ENCODE measurements around the gene RPL31. TPM values are rescaled to one million over a fixed set of nuclear protein-coding genes. Genes with fewer than 3 reads are reported as not detected.

RPL31 gene
- total RNA-seq, 2 donors from 2014 or later = 797 to 1,305 TPM

DNA sequence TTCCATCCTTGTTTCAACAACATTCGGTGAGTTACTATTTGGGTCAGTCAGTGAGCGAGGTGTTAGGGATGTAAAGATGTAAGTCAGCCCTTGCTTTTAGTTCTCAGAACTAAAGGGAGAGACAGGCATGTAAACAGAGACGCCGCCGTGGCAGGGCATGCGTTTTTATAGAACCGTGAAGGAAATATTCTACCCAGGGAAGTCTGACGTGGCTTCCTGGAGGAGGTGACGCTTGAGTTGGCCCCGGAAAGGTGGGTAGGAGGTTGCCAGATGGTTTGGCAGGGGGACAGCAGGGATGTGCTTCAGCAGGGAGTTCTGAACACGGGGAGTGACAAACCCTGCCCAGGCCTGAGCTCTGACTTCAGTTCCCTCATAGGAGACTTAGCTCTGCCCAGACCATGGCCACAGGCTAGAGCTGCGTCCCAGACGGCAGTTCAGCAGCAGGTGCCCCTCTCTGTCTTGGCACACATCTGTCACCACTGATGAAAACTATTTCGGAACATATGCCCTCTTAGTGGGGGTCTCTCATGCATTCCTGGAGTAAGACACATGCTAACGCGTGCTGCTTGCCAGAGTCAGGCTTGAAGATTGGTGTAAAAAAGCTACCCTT, 23.4 kb upstream of the RPL31 start:
- DNase-seq (ENCODE audit: low spot score) = no peak
- no peak overlapping the region for H3K27ac ChIP-seq
- no peak overlapping the region for H3K4me3 ChIP-seq
- no peak for TF ChIP-seq POLR2A (IDR thresholded peaks at IDR 0.05)
- TF ChIP-seq, protein P1, sequence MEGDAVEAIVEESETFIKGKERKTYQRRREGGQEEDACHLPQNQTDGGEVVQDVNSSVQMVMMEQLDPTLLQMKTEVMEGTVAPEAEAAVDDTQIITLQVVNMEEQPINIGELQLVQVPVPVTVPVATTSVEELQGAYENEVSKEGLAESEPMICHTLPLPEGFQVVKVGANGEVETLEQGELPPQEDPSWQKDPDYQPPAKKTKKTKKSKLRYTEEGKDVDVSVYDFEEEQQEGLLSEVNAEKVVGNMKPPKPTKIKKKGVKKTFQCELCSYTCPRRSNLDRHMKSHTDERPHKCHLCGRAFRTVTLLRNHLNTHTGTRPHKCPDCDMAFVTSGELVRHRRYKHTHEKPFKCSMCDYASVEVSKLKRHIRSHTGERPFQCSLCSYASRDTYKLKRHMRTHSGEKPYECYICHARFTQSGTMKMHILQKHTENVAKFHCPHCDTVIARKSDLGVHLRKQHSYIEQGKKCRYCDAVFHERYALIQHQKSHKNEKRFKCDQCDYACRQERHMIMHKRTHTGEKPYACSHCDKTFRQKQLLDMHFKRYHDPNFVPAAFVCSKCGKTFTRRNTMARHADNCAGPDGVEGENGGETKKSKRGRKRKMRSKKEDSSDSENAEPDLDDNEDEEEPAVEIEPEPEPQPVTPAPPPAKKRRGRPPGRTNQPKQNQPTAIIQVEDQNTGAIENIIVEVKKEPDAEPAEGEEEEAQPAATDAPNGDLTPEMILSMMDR (IDR thresholded peaks at IDR 0.05) = no peak
- no peak for TF ChIP-seq POLR2AphosphoS5 (IDR thresholded peaks at IDR 0.05)
- WGBS = 62% methylated on average over 16 of the region's 16 CpGs
- H3K4me1 ChIP-seq (replicated peaks) = no peaks in the 10 kb centered on the region
- no peaks in the 10 kb centered on the region for H3K27me3 ChIP-seq (replicated peaks; ENCODE audit: insufficient read depth)
- H3K36me3 ChIP-seq = no peaks in the 10 kb centered on the region
- intact Hi-C loops (cut with DNase I) = no loop called here
- no peaks in the 10 kb centered on the region for H3K9me3 ChIP-seq

DNA sequence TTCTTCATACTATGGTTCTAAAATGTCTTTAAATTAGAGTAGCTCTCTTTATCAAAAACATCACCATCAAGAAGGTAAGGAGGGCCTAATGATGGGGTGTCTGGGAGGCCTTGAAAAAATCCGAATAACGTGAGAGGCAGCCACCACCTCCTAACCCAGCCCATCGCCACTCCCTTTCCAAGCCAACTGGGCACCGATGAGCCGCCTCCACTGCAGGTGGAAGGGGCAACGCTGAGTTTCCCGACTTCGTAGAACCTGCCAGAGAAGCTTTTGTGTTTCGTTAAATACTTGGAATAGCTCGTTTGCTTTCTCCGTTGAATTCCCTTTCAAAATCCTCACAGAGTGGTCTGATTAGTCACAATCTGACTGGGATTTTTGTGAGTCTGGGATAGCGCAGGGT, 22.0 kb upstream of the RPL31 start:
- no peaks in the 10 kb centered on the region for H3K27me3 ChIP-seq (replicated peaks; ENCODE audit: insufficient read depth)
- H3K36me3 ChIP-seq = no peaks in the 10 kb centered on the region
- TF ChIP-seq, protein P1 (IDR thresholded peaks at IDR 0.05) = no peak
- no peak for TF ChIP-seq POLR2AphosphoS5 (IDR thresholded peaks at IDR 0.05)
- TF ChIP-seq POLR2A (IDR thresholded peaks at IDR 0.05) = no peak
- H3K4me3 ChIP-seq = no peak overlapping the region
- intact Hi-C loops (cut with DNase I) = loop anchor here (5.0 to 10.0 kb wide), 3 partner anchors 158 to 555 kb away; partner anchors contain the start of gene NPAS2
- H3K4me1 ChIP-seq (replicated peaks) = no peaks in the 10 kb centered on the region
- no peaks in the 10 kb centered on the region for H3K9me3 ChIP-seq
- WGBS = 95% methylated on average over 12 of the region's 12 CpGs
- H3K27ac ChIP-seq = no peak overlapping the region
- no peak for DNase-seq (ENCODE audit: low spot score)

DNA sequence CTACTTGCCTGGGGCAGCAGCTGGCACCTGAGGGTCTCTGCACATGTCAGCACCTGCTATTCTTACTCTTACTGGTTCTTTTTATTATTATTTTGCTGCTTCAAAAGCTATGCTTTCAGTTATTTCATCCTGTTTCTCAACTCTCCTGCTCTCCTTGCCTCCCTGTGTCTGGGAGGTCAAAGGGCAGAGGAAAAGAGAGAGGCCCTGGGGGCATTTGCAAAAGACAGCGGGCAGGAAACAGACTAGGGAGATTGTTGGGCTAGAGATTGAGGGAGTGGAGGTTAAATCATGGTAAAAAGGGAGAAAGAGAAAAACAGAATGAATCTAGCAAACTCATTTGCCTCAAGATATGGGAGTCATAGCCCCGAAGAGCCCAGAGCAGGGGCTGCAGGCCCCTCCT, 21.1 kb upstream of the RPL31 start:
- Histone ChIP-seq H3K9me3 (no peaks in the 10 kb centered on the region), H3K4me3 (no peak overlapping the region), H3K36me3 (no peaks in the 10 kb centered on the region), H3K4me1 (replicated peaks) (no peaks in the 10 kb centered on the region), H3K27me3 (replicated peaks; ENCODE audit: insufficient read depth) (no peaks in the 10 kb centered on the region), H3K27ac (peak overlapping the region in 1 of 2 donors; percentile 27)
- no peak for DNase-seq (ENCODE audit: low spot score)
- 79% methylated on average over 2 of the region's 2 CpGs for WGBS
- intact Hi-C loops (cut with DNase I) = loop anchor here (5.0 to 10.0 kb wide), 3 partner anchors 159 to 556 kb away; partner anchors contain the start of gene NPAS2
- TF ChIP-seq POLR2A (IDR thresholded peaks at IDR 0.05) = no peak
- no peak for TF ChIP-seq POLR2AphosphoS5 (IDR thresholded peaks at IDR 0.05)
- TF ChIP-seq, protein P1 (IDR thresholded peaks at IDR 0.05) = no peak

DNA sequence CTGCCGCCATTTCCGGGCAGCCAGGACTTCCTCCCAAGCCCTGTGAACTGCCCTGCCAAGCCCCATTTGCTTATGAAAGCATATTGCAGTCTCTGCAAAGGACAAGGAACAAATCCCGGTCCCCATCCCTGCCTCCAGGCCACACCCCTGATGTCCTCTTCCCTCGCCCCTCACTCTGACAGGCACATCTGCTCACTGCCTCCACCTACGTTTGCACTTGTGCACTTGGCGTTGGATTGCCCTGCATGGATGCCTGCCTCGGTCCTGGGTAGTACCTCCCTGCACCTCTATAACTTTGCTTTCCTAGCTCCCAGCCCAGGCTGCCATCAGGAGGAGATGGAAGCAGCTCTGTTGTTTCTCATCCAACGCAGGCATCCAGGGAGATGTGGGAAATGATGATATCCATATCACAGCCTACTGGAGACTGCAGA, 19.6 kb upstream of the RPL31 start:
- DNase-seq (ENCODE audit: low spot score) = no peak
- intact Hi-C loops (cut with DNase I) = loop anchor here (2.0 to 10.0 kb wide), 4 partner anchors 160 to 558 kb away; partner anchors contain the start of gene NPAS2
- Histone ChIP-seq H3K27ac (no peak overlapping the region), H3K4me1 (replicated peaks) (no peaks in the 10 kb centered on the region), H3K9me3 (no peaks in the 10 kb centered on the region), H3K36me3 (no peaks in the 10 kb centered on the region), H3K27me3 (replicated peaks; ENCODE audit: insufficient read depth) (no peaks in the 10 kb centered on the region), H3K4me3 (no peak overlapping the region)
- TF ChIP-seq, protein P1 (IDR thresholded peaks at IDR 0.05) = no peak
- TF ChIP-seq POLR2A (IDR thresholded peaks at IDR 0.05) (no peak), POLR2AphosphoS5 (IDR thresholded peaks at IDR 0.05) (no peak)
- WGBS = 66% methylated on average over 8 of the region's 8 CpGs

DNA sequence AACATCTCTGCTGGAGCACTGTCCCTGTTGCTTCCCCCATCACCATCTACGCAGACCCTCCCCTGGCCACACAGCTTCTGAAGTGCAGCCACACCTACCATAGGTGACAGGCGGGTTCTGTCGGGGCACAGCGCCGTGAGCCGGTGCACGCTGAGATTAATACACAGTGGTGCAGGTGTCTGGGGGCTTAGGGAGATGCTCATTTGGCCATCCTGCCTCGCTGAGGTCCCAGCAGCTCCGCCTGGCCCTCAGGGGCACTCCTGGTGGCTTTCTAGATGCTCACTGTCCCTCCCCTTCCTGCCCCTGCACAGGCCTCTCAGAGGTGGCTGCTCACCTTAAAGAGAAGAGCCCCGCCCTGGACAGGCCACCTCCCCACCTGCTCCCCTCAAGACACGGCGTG, 18.9 kb upstream of the RPL31 start:
- TF ChIP-seq POLR2A (IDR thresholded peaks at IDR 0.05) (no peak), POLR2AphosphoS5 (IDR thresholded peaks at IDR 0.05) (no peak)
- TF ChIP-seq, protein P1 (IDR thresholded peaks at IDR 0.05) = no peak
- WGBS = 84% methylated on average over 12 of the region's 12 CpGs
- intact Hi-C loops (cut with DNase I) = loop anchor here (2.0 to 10.0 kb wide), 4 partner anchors 161 to 558 kb away; partner anchors contain the start of gene NPAS2
- H3K36me3 ChIP-seq = no peaks in the 10 kb centered on the region
- no peaks in the 10 kb centered on the region for H3K9me3 ChIP-seq
- DNase-seq (ENCODE audit: low spot score) = no peak
- H3K4me3 ChIP-seq = no peak overlapping the region
- H3K4me1 ChIP-seq (replicated peaks) = no peaks in the 10 kb centered on the region
- H3K27ac ChIP-seq = no peak overlapping the region
- H3K27me3 ChIP-seq (replicated peaks; ENCODE audit: insufficient read depth) = no peaks in the 10 kb centered on the region
